HG02870 (cell line): ENCODE data around the gene TMEM14C.

Experiments used
- ATAC-seq: cut with Tn5 transposase; IDR thresholded peaks from one replicate; pipeline ENCODE4 v1.9.1; 2021; ENCODE audit warnings: mild to moderate bottlenecking, moderate library complexity; ENCODE audit not compliant: unreplicated experiment

The TMEM14C gene

DNA sequence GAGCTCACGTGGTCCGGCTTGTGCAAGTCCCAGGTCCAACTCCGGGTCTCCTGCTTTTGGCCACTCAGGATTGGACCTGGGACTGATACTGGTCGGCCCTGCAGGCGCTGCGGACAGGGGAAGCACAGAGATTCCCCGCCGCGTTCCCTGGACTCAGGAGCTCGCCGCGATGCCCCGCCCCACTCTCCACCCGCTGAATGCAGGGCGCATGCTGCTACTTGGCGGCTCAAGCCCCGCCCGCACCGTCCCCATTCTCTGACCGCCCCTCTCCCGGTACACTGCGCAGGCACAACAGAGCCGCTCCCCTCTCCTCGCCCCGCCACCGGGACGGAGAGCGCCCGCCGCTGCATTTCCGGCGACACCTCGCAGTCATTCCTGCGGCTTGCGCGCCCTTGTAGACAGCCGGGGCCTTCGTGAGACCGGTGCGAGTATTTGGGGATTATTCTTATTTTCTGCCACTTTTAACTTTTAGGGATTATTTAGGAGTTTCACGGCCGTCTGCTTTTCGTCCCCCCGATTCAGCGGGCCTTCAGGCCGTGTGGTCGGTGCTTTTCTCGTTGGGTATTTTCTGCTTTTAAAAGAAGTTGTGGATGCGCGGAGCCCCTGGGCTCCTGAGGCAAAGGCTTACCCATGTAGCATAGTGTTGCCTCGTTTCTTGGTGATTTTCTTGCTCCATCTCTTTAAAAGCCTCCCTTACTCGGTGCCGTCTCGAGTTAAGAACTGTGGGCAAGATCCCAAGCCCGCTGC is at the start of gene TMEM14C:
TMEM14C (plus strand) TSS at position 251 of the 747 bp plus-strand sequence. CDS start 1,544 bp downstream, outside the sequence.
- ATAC-seq = peak; percentile 99

GRCh38 chr6:10676403-10676802 is 46.5 kb upstream of the TMEM14C start:
- ATAC-seq = no peak

GRCh38 chr6:10678456-10678855 is 44.4 kb upstream of the TMEM14C start:
- no peak for ATAC-seq

DNA sequence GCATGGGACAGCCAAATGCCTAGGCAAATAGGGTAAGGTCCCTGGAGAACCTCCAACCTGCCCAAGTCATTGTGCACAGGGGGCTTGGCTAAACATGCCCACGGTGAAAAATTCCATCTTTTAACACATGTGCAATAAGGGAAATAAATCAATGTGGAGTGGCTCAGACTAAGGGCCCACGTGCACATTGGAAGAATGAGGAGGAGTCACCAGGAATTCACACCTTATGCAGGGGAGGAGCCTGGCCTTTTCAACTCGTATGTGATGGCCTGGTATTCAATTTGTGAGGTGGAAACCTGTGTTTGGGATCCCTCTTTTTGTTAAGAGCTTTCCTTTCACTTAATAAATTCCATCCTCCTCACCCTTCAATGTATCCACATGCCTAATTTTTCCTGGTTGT is 41.1 kb upstream of the TMEM14C start:
- no peak for ATAC-seq

- no peak for ATAC-seq
Measured at GRCh38 chr6:10682355-10682988, 40.4 kb upstream of the TMEM14C start.

- no peak for ATAC-seq
Measured at GRCh38 chr6:10684618-10685017, 38.3 kb upstream of the TMEM14C start.

GRCh38 chr6:10685092-10685915 is 37.6 kb upstream of the TMEM14C start:
- no peak for ATAC-seq

DNA sequence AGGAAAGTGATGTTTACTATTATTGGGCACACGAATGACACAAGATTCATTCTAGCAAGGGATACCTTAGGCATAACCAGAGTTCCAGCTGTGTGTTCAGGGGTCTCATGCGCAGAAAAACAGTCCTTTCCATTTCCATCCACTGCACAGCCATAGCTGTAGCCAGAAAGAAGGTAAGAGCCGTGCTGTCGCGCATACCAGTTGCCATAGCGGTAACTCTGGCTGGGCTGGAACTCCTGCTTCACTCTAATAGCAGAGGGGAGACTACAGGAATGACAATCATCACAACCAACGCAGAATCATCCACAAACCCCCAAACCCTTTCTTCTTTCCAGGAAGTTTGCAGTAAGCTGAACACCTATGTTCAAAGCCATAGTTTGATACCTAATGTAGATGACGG is 36.0 kb upstream of the TMEM14C start:
- no peak for ATAC-seq

DNA sequence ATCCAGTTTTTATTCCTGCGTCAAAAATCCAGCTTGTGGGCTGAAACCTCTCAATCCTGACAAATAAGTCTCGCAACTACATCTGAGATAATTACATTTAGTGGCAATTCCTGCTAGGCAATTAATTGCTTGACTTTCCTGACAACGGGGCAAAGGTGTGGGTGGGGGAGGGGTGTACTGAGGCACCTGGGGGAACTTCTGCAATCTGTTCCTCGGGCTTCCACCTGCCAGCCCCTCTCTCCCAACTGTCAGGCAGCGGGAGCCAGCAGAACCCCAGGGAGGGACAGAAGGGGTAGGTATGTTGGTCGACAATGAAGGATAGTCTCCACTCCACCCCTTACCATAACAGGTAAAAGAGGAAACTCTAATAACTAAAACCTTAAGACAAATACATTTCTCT is 35.3 kb upstream of the TMEM14C start:
- ATAC-seq = no peak

GRCh38 chr6:10690651-10691445 is 32.0 kb upstream of the TMEM14C start:
- no peak for ATAC-seq

DNA sequence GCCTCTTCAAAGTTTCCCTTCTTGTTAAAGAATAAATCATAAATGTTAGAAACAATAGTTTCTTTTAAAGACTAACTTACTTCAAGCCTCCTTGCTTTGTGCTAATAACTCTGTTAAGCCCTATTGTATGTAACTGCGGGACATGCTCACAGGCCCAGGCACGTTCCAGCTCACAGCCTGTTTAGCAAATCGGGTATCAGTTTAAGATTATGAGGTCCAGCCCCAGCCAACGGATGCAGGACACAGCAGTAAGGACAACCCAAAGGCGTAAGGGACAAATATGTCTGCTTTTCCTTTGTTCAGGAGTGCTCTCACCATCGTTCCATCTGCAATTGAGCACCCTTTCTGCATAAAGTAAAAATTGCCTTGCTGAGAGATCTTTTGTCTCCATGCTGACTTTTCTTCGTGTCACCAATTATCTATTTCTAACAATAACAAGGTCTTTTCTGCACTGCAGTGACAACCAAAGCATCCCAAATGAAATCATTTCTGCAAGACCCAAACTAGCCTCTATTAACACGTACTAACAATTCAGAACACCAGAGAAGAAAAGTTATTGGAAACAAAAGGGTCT is 29.8 kb upstream of the TMEM14C start:
- no peak for ATAC-seq

DNA sequence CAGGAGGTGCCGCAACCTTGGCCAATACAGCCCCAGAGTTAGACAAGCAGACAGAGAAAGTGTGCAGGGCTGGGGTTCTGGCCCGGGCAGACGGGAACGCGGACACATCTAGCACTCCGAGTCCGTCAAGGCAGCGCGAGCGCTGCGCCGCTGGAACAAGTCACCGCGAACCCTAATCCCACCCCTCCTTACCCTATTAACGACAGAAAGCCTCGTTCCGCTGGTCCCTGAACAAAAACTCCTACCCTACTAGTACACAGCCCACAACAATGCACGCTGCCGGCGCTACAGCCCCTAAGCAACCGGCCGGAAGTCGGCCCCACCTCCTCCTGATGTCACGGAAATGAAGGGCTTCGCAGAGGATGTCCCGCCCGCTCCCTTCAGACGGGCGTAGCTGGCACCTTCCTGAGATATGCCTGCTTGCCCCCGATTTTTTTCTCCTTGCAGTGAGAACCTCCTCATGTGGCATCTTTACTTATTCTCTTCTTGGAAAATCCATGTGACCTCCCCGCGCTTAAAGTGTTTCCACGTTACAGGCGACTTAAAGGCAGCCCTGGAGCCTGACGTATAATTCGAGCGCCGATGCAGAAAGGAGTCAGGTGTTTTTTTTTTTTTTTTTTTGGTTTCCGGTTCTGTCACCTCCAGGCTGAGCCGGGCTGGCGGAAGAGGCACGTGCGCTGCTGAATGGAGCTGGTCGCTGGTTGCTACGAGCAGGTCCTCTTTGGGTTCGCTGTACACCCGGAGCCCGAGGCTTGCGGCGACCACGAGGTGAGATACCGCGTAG is 28.4 kb upstream of the TMEM14C start, which contains the start of the genes C6orf52 and PAK1IP1:
C6orf52 (minus strand) TSS at position 315 of the 784 bp plus-strand sequence. CDS start 7,066 bp downstream, outside the sequence.
PAK1IP1 (plus strand) TSS at position 671 of the 784 bp plus-strand sequence; CDS start at position 685, 14 bp downstream.
- peak; percentile 99 for ATAC-seq

DNA sequence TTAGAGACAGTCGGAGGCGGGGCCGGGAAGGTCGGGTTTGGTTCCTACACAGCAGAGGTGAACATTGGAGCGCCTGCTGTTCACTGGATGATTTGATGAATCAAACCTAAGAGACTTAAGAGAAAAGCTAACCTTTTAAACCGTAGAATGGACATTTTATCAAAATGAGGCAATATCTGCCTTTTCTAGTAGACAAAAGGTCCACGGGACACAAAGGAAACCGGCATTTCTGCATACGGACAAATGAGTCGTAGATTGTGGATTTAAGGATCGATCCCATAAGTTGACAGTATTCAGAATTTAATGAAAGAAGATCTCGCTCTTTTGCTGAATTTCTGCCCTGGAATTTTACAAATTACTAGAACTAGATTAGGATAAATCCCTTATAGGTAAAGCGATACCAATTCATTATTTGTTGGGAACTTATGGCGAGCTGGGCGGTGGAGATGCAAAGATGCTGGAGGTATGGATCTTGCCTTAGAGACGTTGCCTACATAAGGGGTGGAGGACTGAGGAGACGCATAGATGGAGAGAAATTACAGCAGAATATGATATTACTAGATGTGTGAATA is 27.7 kb upstream of the TMEM14C start:
- no peak for ATAC-seq

DNA sequence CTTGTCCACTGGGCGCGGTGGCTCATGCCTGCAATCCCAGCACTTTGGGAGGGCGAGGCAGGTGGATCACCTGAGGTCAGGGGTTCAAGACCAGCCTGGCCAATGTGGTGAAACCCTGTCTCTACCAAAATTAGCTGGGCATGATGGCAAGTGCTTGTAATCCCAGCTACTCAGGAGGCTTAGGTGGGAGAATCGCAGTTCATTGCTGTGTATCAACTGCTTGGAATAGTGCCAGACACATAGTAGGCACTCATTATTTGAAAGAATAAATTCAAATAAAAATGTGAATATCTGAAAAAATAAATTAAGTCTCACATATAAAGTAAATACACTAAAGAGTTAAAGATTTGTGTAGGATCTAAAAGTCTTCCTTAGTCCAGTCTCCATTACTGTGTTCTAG is 26.2 kb upstream of the TMEM14C start:
- ATAC-seq = no peak

DNA sequence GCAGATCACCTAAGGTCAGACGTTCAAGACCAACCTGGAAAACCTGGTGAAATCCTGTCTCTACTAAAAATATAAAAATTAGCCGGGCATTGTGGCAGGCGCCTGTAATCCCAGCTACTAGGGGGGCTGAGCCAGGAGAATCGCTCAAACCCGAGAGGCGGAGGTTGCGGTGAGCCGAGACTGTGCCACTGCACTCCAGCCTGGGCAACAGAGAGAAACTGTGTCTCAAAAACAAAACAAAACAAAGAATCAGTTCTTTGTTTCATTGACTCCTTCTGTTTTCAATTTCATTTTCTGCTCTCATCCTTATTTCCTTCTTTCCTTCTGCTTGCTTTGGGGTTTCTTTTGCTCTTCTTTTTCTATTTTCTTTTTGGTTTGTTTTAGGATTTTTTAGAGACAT is 8.9 kb upstream of the TMEM14C start:
- no peak for ATAC-seq

GRCh38 chr6:10719296-10719963 is 3.4 kb upstream of the TMEM14C start:
- no peak for ATAC-seq

DNA sequence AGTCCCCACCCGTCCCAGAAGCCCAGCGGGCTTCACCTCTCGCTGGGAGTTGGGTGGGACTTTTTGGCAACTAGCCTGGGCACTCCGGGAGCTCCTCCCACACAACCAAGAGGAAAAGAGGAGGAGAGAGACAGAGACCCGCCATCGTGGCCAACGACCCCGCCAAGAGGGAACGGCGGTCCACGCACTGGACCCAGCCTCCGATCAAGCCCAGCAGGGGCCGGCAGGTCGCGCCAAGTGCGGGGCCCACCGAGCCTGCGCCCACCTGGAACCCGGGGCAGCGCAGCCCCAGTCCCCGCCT is 3.0 kb upstream of the TMEM14C start:
- no peak for ATAC-seq

DNA sequence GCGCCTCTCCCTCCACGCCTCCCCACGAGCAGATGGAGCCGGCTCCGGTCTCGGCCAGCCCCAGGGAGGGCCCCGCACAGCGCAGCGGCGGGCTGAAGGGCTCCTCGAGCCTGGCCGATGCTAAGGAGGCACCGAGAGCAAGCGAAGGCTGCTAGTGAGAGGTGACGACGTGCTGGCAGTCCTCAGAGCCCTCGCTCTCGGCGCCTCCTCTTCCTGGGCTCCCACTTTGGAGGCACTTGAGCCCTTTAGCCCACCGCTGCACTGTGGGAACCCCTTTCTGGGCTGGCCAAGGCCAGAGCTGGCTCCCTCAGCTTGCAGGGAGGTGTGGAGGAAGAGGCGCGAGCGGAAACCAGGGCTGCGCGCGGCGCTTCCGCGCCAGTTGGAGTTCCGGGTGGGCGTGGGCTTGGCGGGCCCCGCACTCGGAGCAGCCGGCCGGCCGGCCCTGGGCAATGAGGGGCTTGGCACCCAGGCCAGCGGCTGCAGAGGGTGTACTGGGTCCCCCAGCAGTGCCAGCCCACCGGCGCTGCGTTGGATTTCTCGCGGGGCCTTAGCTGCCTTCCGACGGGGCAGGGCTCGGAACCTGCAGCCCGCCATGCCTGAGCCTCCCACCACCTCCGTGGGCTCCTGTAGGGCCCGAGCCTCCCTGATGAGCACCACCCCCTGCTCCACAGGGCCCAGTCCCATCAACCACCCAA is 2.5 kb upstream of the TMEM14C start:
- no peak for ATAC-seq
